Measurements from ENCODE around the gene UNC13B. TPM values are rescaled to one million over a fixed set of nuclear protein-coding genes. Genes with fewer than 3 reads are reported as not detected.

UNC13B gene
- total and polyA plus RNA-seq, 2 donors (not counting 3 experiments of a cell fraction or from before 2014, with no cell fraction given): 30.1 to 46.2 TPM

GRCh38 chr9:35311891-35312639 lies 150.3 kb downstream of the UNC13B start:
- Histone ChIP-seq H3K4me3 (replicated peaks in 1 of 3; ENCODE audit: insufficient read depth in 1 of 3, low read depth in 1 of 3, low read length in 3 of 3) (no peak overlapping the region), H3K9me1 (replicated peaks; ENCODE audit: control insufficient read depth, extremely low read depth, insufficient read depth, low read length) (no peaks in the 10 kb centered on the region), H3K36me3 (ENCODE audit: control insufficient read depth in 2 of 2, extremely low read depth in 1 of 2, insufficient read depth in 2 of 2, low read length in 2 of 2) (peaks cover 2 to 6% of the 10 kb centered on the region in 2 experiments), H3K9me3 (replicated peaks; ENCODE audit: control insufficient read depth, insufficient read depth, low read length) (no peaks in the 10 kb centered on the region), H4K20me1 (replicated peaks; ENCODE audit: control insufficient read depth, extremely low read depth, insufficient read depth, low read length) (no peaks in the 10 kb centered on the region), H3K27me3 (ENCODE audit: control insufficient read depth in 2 of 2, insufficient read depth in 2 of 2, low read length in 2 of 2) (no peaks in the 10 kb centered on the region), H3K9ac (replicated peaks; ENCODE audit: extremely low read depth, insufficient read depth, low read length) (no peak overlapping the region), H3K4me2 (ENCODE audit: insufficient read depth, low read length) (no peak overlapping the region), H3K4me1 (ENCODE audit: control insufficient read depth, extremely low read depth, insufficient read depth, low read length) (no peaks in the 10 kb centered on the region), H3K27ac (ENCODE audit: insufficient read depth, low read depth, low read length) (no peak overlapping the region), H3K79me2 (ENCODE audit: control insufficient read depth, insufficient read depth, low read length) (no peaks in the 10 kb centered on the region), H2AFZ (ENCODE audit: low read depth, low read length) (no peak overlapping the region)
- no TSS peak for BruUV-seq (replicated peaks)
- dilution Hi-C loops (cut with MboI; ENCODE audit: extremely low pct_ligation_motif_present, low sequenced_read_pairs) (no loop called here), intact Hi-C loops (cut with micrococcal nuclease) (no loop called here)
- CTCF ChIA-PET: interaction anchor here (0.8 kb wide), 1 partner anchor 15 kb away, joined by 3 read pairs; no protein-coding TSS in a partner anchor
- TF ChIP-seq MAX (IDR thresholded peaks at IDR 0.05; ENCODE audit: insufficient read depth, insufficient read length): no peak
- TF ChIP-seq POLR2A (IDR thresholded peaks at IDR 0.05; ENCODE audit: low read depth, low read length): no peak
- no peak for TF ChIP-seq EZH2 (IDR thresholded peaks at IDR 0.05; ENCODE audit: borderline replicate concordance, low read depth, low read length, severe bottlenecking)
- TF ChIP-seq JUN (IDR thresholded peaks at IDR 0.05; ENCODE audit: borderline replicate concordance, insufficient read depth, insufficient read length, low read depth): no peak
- TF ChIP-seq, protein P1, sequence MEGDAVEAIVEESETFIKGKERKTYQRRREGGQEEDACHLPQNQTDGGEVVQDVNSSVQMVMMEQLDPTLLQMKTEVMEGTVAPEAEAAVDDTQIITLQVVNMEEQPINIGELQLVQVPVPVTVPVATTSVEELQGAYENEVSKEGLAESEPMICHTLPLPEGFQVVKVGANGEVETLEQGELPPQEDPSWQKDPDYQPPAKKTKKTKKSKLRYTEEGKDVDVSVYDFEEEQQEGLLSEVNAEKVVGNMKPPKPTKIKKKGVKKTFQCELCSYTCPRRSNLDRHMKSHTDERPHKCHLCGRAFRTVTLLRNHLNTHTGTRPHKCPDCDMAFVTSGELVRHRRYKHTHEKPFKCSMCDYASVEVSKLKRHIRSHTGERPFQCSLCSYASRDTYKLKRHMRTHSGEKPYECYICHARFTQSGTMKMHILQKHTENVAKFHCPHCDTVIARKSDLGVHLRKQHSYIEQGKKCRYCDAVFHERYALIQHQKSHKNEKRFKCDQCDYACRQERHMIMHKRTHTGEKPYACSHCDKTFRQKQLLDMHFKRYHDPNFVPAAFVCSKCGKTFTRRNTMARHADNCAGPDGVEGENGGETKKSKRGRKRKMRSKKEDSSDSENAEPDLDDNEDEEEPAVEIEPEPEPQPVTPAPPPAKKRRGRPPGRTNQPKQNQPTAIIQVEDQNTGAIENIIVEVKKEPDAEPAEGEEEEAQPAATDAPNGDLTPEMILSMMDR (IDR thresholded peaks at IDR 0.05; ENCODE audit: extremely low read depth in 1 of 2, insufficient read depth in 1 of 2, low read depth in 1 of 2, low read length in 2 of 2): no peak
- no peak for TF ChIP-seq GATA2 (IDR thresholded peaks at IDR 0.05; ENCODE audit: insufficient read depth, insufficient read length, low read depth, low read length)
- no peak for TF ChIP-seq POLR2AphosphoS5 (IDR thresholded peaks at IDR 0.05; ENCODE audit: insufficient read depth, low read depth, low read length)
- TF ChIP-seq FOS (IDR thresholded peaks at IDR 0.05; ENCODE audit: borderline replicate concordance, insufficient read depth, low read length): no peak
- no peak for TF ChIP-seq MYC (IDR thresholded peaks at IDR 0.05; ENCODE audit: low read depth, low read length)
- FAIRE-seq: no peak
- POLR2A ChIA-PET: no interaction called here
- no peak for DNase-seq (ENCODE audit: low read depth, low spot score)

All from endothelial cell of umbilical vein (primary cell).